Measurements from ENCODE around the gene DCX.

- TF ChIP-seq CTCF (conservative IDR thresholded peaks at IDR 0.05) = no peak
- no peak for TF ChIP-seq EZH2 (IDR thresholded peaks at IDR 0.05; ENCODE audit: low read depth)
These were observed 62.1 kb downstream of the DCX start for GRCh38 chrX:111349934-111350333.
